Peyer's patch (tissue), 4 donors: ENCODE data around the gene P2RX6. TPM values are rescaled to one million over a fixed set of nuclear protein-coding genes. Genes with fewer than 3 reads are reported as not detected.

Source experiments
- DNase-seq, 3 donors: peaks; one replicate each; pipeline ENCODE4 v3.0.0-alpha.2; 2017 to 2019
- H3K27ac ChIP-seq, 4 donors: fragments of 200-600 bp; sonication (generic); one replicate each; pipeline ENCODE4 v1.5.1; 2016 to 2019
- H3K27me3 ChIP-seq, 2 donors: fragments of 200-600 bp; sonication (generic); one replicate each; pipeline ENCODE4 v1.5.1; 2019
- H3K36me3 ChIP-seq, 3 donors: fragments of 200-600 bp; sonication (generic); one replicate each; pipeline ENCODE4 v1.5.1; 2016 to 2019
- H3K4me1 ChIP-seq, 4 donors: fragments of 200-600 bp; sonication (generic); one replicate each; pipeline ENCODE4 v1.5.1; 2016 to 2019
- H3K4me3 ChIP-seq, 4 donors: fragments of 200-600 bp; sonication (generic); 1 replicate in 3 of 4; 2 replicates in 1 of 4; pipeline ENCODE4 v1.5.1; 2016 to 2019; ENCODE audit warnings: mild to moderate bottlenecking in 1 of 4
- H3K9me3 ChIP-seq, 4 donors: fragments of 200-600 bp; sonication (generic); one replicate each; pipeline ENCODE4 v1.5.1; 2016 to 2019; ENCODE audit warnings: mild to moderate bottlenecking in 1 of 4
- POLR2A ChIP-seq, 2 donors: fragments of 450-650 bp; IDR thresholded peaks; one replicate each; pipeline ENCODE4 v1.5.1; 2017; ENCODE audit warnings: antibody characterized with exemption in 2 of 2, mild to moderate bottlenecking in 2 of 2, moderate library complexity in 2 of 2
- total RNA-seq, 4 donors: library from RNA; depleted of rRNA; stranded (reverse); fragments of >200 nt; gene quantifications; one replicate each; pipeline ENCODE4 v1.1.0, GENCODE V29; 2016
- TF ChIP-seq, protein P1 (sequence below), 6 experiments: fragments of 450-650 bp in 4 of 6; fragments of 200-600 bp in 2 of 6; sonication (generic) in 1 of 6; IDR thresholded peaks; one replicate each; pipeline ENCODE4 v1.5.1; 2017 to 2019; ENCODE audit warnings: antibody characterized with exemption in 6 of 6, mild to moderate bottlenecking in 3 of 6, moderate library complexity in 1 of 6

Gene P2RX6
- total RNA-seq, 4 donors from 2014 or later, result 1.7 to 2.0 TPM; not detected in 2

DNA sequence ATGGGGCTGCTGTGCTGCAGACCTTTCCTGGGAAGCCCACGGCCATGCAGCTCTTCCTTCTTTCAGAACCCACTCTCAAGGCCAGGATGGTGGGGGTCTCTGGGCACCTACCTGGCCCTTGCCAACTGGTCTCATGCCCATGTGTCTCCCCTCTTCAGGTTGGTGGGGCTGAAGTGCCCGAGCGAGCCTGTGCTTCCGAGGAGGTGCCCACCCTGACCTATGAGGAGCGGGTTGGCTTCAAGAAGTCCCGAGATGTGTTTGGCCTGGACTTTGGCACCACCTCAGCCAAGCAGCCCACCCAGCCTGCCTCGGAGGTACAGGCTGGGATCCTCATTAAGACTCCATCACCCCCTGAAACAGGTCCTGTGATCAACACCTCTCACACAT is 22.9 kb upstream of the P2RX6 start:
- Histone ChIP-seq H3K27me3 (no peaks in the 10 kb centered on the region), H3K9me3 (no peaks in the 10 kb centered on the region), H3K4me3 (no peak overlapping the region), H3K36me3 (peaks cover 0 to 74% (median 0%) of the 10 kb centered on the region in 3 donors), H3K4me1 (no peaks in the 10 kb centered on the region), H3K27ac (no peak overlapping the region)
- TF ChIP-seq POLR2A (IDR thresholded peaks at IDR 0.05), result no peak
- DNase-seq, result no peak

DNA sequence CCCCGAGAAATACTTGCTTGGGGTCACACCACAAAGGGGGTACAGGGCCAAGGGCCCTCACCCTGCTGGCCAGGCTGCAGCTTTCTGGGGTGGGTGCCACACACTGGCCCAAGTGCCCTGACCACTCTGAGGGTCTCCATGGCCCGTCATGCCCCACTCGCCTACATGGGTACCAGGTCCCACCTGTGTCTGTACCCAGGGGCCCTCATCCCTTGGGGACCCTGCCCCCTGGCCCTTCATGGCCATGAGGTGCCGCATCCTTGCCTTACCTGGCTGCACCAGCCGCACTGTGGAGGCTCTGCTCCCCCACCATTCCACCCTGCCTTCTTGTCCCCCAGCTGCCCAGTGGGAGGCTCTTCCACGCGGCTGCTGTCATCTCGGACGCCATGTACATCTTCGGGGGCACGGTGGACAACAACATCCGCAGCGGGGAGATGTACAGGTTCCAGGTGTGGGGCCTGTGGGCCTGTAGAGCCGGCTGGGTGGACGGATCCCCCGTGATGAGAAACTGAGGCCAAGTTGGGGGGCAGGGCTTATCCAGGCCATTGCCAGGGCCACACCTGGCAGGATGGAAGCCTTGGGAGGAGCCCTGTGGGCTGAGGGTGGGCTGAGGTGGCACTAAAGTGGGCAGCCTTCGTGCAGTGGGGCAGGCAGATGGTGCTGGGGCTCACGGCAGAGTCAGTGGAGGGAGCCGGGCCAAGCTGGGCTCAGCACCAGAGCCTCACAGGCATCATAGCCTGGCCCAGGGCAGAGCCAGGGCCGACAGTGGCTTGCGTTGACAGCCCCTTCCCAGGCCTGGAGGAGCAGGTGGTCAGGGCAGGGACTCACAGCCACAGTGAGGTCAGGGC is 22.3 kb upstream of the P2RX6 start:
- Histone ChIP-seq H3K27ac (no peak overlapping the region), H3K9me3 (no peaks in the 10 kb centered on the region), H3K4me3 (no peak overlapping the region), H3K27me3 (no peaks in the 10 kb centered on the region), H3K4me1 (no peaks in the 10 kb centered on the region), H3K36me3 (peaks cover 0 to 73% (median 0%) of the 10 kb centered on the region in 3 donors)
- no peak for DNase-seq
- TF ChIP-seq, protein P1, sequence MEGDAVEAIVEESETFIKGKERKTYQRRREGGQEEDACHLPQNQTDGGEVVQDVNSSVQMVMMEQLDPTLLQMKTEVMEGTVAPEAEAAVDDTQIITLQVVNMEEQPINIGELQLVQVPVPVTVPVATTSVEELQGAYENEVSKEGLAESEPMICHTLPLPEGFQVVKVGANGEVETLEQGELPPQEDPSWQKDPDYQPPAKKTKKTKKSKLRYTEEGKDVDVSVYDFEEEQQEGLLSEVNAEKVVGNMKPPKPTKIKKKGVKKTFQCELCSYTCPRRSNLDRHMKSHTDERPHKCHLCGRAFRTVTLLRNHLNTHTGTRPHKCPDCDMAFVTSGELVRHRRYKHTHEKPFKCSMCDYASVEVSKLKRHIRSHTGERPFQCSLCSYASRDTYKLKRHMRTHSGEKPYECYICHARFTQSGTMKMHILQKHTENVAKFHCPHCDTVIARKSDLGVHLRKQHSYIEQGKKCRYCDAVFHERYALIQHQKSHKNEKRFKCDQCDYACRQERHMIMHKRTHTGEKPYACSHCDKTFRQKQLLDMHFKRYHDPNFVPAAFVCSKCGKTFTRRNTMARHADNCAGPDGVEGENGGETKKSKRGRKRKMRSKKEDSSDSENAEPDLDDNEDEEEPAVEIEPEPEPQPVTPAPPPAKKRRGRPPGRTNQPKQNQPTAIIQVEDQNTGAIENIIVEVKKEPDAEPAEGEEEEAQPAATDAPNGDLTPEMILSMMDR (IDR thresholded peaks at IDR 0.05), result no peak
- TF ChIP-seq POLR2A (IDR thresholded peaks at IDR 0.05), result no peak

DNA sequence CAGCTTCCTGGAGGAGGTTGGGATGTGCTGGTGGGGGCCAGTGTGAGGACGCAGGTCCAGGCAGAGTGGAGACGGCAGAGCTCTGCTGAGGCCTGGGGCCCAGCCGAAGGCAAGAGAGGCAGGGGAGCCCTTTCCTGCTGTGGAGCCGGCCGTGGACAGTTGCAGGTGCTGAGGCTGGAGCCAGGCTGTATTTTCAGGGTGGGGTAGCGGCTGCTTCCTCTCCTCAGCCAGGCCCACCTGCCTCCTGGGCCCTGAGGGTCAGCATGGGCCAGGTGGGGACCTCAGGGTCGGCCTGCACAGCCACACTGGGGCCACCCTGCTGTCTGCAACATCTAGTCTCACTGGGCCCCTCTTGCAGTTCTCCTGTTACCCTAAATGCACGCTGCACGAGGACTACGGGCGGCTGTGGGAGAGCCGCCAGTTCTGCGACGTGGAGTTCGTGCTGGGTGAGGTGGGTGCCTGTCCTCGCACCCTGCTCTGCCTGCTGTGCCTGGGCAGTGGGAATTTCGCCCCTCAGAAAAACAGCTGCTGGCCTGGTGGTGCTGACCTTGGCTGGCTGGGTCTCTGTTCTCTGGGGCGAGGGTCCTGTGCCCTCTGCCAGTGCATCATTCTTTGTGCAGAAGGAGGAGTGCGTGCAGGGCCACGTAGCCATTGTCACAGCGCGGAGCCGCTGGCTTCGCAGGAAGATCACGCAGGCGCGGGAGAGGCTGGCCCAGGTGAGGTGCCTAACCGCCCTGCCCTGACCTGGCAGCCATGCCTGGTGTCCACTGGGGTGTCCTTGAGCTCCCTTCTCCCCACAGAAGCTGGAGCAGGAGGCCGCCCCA is 21.4 kb upstream of the P2RX6 start:
- no peak for DNase-seq
- Histone ChIP-seq H3K27me3 (no peaks in the 10 kb centered on the region), H3K9me3 (no peaks in the 10 kb centered on the region), H3K4me3 (no peak overlapping the region), H3K4me1 (no peaks in the 10 kb centered on the region), H3K27ac (no peak overlapping the region), H3K36me3 (peaks cover 0 to 70% (median 0%) of the 10 kb centered on the region in 3 donors)
- TF ChIP-seq, protein P1 (IDR thresholded peaks at IDR 0.05), result no peak
- no peak for TF ChIP-seq POLR2A (IDR thresholded peaks at IDR 0.05)

- DNase-seq, result no peak
- H3K4me1 ChIP-seq, result no peaks in the 10 kb centered on the region
- H3K27me3 ChIP-seq, result no peaks in the 10 kb centered on the region
- H3K27ac ChIP-seq, result no peak overlapping the region
- no peak overlapping the region for H3K4me3 ChIP-seq
- TF ChIP-seq POLR2A (IDR thresholded peaks at IDR 0.05), result no peak
- TF ChIP-seq, protein P1 (IDR thresholded peaks at IDR 0.05), result no peak
- H3K36me3 ChIP-seq, result peaks cover 0 to 66% (median 0%) of the 10 kb centered on the region in 3 donors
- H3K9me3 ChIP-seq, result no peaks in the 10 kb centered on the region
Observed at GRCh38 chr22:20994128-20994901, 20.6 kb upstream of the P2RX6 start.

- H3K27ac ChIP-seq, result no peak overlapping the region
- no peak for TF ChIP-seq POLR2A (IDR thresholded peaks at IDR 0.05)
- TF ChIP-seq, protein P1 (IDR thresholded peaks at IDR 0.05), result no peak
- H3K27me3 ChIP-seq, result no peaks in the 10 kb centered on the region
- H3K36me3 ChIP-seq, result peaks cover 0 to 72% (median 0%) of the 10 kb centered on the region in 3 donors
- peaks cover 0 to 4% (median 0%) of the 10 kb centered on the region in 4 donors for H3K4me1 ChIP-seq
- DNase-seq, result no peak
- no peaks in the 10 kb centered on the region for H3K9me3 ChIP-seq
- no peak overlapping the region for H3K4me3 ChIP-seq
Observed at GRCh38 chr22:20994902-20995241, 20.1 kb upstream of the P2RX6 start.
